MM.1S (cell line): ENCODE results near the gene BIRC7.

Experiments used
- EZH2 ChIP-seq: fragments of 300-600 bp; sonication (generic); optimal IDR thresholded peaks from 2 replicates; pipeline ENCODE3; 2017; ENCODE audit warnings: low read depth, mild to moderate bottlenecking, antibody characterized with exemption, low read length, mixed read lengths
- TF ChIP-seq, protein P1 (sequence below): fragments of 300-600 bp; sonication (generic); IDR thresholded peaks from 2 replicates; pipeline ENCODE4 v1.5.1; 2016; ENCODE audit warnings: antibody characterized with exemption, low read length, mixed read lengths

DNA sequence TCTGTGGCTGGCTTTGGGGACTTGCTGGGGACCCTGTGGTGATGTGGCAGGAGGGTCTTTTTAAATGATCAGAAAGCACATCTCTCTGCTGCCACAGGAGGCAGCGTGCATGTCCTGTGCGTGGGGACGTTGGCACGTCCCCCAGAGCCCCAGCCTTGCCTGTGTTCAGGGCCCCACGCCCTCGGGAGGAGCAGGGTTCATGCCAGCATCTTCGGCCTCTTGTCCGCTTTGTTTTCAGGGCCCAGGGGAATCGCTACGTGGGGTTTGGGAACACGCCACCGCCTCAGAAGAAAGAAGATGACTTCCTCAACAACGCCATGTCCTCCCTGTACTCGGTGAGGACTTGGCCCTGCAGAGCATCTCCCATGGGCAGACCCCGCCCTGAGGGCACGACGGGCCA lies 43.0 kb downstream of the BIRC7 start:
- TF ChIP-seq, protein P1, sequence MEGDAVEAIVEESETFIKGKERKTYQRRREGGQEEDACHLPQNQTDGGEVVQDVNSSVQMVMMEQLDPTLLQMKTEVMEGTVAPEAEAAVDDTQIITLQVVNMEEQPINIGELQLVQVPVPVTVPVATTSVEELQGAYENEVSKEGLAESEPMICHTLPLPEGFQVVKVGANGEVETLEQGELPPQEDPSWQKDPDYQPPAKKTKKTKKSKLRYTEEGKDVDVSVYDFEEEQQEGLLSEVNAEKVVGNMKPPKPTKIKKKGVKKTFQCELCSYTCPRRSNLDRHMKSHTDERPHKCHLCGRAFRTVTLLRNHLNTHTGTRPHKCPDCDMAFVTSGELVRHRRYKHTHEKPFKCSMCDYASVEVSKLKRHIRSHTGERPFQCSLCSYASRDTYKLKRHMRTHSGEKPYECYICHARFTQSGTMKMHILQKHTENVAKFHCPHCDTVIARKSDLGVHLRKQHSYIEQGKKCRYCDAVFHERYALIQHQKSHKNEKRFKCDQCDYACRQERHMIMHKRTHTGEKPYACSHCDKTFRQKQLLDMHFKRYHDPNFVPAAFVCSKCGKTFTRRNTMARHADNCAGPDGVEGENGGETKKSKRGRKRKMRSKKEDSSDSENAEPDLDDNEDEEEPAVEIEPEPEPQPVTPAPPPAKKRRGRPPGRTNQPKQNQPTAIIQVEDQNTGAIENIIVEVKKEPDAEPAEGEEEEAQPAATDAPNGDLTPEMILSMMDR: no peak
- no peak for TF ChIP-seq EZH2
